Vagina (tissue), 2 donors: ENCODE results near the gene RCOR1.

Experiments used
- POLR2A ChIP-seq, 2 donors: fragments of 450-650 bp; IDR thresholded peaks; one replicate each; pipeline ENCODE4 v1.6.1; 2017; ENCODE audit warnings: antibody characterized with exemption in 2 of 2, mild to moderate bottlenecking in 2 of 2, moderate library complexity in 2 of 2
- POLR2AphosphoS5 ChIP-seq, 2 donors: sonication (generic); formaldehyde crosslinking; IDR thresholded peaks; one replicate each; pipeline ENCODE4 v1.9.0; 2017; ENCODE audit warnings: antibody characterized with exemption in 2 of 2, mild to moderate bottlenecking in 2 of 2, low read depth in 1 of 2; ENCODE audit not compliant: insufficient read depth in 1 of 2
- TF ChIP-seq, protein P1 (sequence below), 3 experiments: fragments of 450-650 bp in 2 of 3; fragments of 200-600 bp in 1 of 3; sonication (generic) in 1 of 3; IDR thresholded peaks; one replicate each; pipeline ENCODE4 v1.5.1; 2017 to 2019; ENCODE audit warnings: antibody characterized with exemption in 3 of 3, mild to moderate bottlenecking in 2 of 3, moderate library complexity in 2 of 3

DNA sequence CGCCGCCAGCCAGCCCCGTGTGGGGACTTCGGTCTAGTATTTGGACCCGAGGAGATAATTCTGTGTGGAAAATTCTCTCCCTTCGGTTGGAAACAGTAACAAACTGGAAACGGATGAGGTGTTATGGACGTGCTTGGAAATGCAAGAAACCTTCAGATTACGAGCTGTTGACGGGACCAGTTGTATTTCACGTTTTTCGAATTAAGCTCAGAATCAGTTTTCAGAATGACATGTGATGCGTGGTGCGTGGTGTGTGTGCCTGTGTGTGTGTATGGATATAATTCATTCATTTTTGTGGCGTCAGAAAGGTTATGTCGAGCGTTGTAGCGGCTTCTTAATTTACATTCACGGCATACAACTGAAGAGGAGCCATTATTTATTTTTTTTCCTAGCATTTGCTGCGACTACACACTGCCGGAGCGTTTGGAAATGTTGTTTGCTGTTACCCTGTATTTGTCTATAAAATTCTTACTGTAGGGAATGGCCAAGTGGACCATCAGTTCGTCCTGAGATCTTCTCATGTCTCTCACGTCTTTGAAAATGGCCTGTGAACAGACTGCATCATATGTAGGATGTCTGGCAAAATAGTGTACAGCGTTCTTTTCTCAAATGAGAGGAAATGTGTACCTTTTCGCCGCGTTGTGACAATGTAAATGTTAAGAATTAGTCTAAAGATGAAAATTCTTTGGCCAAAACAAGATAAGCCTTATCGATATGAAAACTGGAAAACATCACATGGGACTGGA lies 186.1 kb downstream of the RCOR1 start:
- TF ChIP-seq, protein P1, sequence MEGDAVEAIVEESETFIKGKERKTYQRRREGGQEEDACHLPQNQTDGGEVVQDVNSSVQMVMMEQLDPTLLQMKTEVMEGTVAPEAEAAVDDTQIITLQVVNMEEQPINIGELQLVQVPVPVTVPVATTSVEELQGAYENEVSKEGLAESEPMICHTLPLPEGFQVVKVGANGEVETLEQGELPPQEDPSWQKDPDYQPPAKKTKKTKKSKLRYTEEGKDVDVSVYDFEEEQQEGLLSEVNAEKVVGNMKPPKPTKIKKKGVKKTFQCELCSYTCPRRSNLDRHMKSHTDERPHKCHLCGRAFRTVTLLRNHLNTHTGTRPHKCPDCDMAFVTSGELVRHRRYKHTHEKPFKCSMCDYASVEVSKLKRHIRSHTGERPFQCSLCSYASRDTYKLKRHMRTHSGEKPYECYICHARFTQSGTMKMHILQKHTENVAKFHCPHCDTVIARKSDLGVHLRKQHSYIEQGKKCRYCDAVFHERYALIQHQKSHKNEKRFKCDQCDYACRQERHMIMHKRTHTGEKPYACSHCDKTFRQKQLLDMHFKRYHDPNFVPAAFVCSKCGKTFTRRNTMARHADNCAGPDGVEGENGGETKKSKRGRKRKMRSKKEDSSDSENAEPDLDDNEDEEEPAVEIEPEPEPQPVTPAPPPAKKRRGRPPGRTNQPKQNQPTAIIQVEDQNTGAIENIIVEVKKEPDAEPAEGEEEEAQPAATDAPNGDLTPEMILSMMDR (IDR thresholded peaks at IDR 0.05), result no peak
- TF ChIP-seq POLR2A (IDR thresholded peaks at IDR 0.05) (no peak), POLR2AphosphoS5 (IDR thresholded peaks at IDR 0.05; ENCODE audit: insufficient read depth in 1 of 2, low read depth in 1 of 2) (no peak)
